HG03175 (cell line): ENCODE measurements around the gene TRIO.

Experiments
- ATAC-seq: cut with Tn5 transposase; IDR thresholded peaks from one replicate; pipeline ENCODE4 v1.9.1; 2021; ENCODE audit warnings: mild to moderate bottlenecking, moderate library complexity; ENCODE audit not compliant: unreplicated experiment

TRIO gene

GRCh38 chr5:14465776-14466175 lies 322.6 kb downstream of the TRIO start:
- no peak for ATAC-seq

DNA sequence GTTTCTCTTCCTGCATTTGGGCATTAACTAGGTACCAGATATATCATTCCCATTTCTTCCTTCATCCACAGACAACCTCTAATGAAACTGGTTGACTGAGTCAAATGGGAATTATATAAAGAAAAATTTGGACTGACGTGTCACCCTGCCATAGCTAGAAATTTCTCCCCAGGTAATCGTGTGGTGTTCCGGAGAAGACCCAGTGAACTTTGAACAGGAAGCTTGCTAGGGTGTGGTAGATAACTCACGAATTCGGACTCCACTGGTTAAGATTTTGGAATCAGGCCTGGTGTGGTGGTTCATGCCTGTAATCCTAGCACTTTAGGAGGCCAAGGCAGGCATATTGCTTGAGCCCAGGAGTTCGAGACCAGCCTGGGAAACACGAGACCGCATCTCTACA lies 324.1 kb downstream of the TRIO start:
- ATAC-seq, result no peak

DNA sequence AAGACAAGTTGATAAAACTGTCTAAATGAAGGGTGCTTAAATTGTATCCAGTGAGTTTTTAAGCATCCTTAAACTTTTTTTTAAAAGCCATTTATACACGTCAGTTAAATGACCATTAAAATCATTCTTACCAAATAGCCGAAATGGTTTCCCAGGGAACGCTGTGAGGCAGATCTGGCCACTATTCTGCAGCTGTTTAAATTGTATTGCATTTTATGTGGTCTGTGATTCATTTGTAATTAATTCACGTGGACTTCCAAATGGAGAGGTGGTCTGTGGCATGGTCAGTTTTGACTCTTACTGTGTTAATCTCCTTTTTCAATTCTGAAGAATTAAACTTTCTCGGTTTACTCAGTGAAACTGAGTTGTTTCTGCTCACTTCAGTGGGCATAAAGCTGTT lies 324.7 kb downstream of the TRIO start:
- no peak for ATAC-seq

GRCh38 chr5:14469551-14470377 lies 326.6 kb downstream of the TRIO start:
- no peak for ATAC-seq

DNA sequence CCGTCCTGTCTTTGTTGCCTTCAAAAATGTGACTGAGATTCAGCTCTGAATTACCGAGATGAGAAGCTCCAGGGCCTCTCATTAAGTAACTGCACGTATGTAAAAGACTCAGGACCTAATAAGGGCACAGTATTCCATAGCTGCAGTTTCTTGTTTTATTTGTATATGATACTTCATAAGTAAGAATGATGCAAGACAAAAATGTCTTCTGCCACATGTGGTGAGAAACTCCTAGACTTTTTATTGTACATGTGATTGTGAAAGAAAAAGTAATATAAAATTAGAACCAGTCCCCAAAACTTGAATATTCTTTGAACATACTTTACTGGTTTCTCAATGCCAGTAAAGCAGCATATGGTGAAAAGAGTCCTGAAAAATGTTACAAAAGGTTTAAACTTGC lies 328.4 kb downstream of the TRIO start:
- no peak for ATAC-seq

- no peak for ATAC-seq
Measured at GRCh38 chr5:14472986-14473567, 329.9 kb downstream of the TRIO start.

GRCh38 chr5:14475045-14475444 lies 331.9 kb downstream of the TRIO start:
- no peak for ATAC-seq

DNA sequence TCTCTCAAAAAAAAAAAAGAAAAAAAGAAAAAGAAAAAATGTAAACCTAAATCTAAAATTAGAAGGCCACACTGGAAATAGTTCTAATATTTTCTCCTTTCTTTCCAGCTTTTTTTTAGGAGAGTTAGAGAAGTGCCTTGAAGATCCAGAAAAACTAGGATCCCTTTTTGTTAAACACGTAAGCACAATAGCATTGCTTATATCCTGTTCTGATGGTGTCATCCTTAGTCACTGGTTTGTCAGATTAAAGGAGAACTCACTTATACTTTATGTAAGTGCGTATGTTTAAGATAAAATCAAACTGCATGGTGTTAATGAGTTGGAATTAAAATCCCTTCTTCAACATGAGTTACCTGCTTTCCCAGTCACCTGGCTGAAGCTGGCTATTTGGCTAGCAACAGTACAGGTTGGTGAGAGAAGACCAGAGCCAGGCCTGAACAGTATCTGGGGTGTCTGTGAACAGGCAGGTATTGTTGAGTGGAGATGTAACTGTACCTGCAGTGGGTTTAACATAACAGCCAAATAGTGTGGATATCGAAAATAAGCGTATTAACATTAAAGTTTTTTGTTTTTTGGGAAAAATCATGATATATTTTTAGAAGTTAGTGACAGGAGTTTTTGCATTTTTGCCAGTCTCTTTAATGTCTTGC lies 333.8 kb downstream of the TRIO start:
- no peak for ATAC-seq

GRCh38 chr5:14479143-14479696 lies 336.1 kb downstream of the TRIO start:
- ATAC-seq, result no peak

DNA sequence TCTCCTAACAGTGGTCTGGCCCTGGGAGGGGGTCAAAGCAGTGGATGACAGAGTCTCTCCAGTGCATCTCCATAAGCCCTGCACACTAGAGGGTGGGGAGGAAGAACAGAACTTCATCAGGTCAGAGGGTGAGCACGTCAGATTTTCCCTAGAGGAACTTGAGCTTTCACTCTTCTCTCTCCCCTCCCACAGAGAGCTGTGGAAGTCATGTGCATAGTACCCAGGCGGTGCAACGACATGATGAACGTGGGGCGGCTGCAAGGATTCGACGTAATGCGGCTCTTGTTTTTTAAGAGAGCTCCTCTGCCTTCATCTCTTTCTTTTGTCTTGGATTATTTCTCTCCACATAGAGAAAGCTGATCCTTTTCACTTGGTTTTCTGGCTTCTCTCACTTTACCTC lies 338.2 kb downstream of the TRIO start:
- no peak for ATAC-seq

GRCh38 chr5:14482085-14482484 lies 338.9 kb downstream of the TRIO start:
- ATAC-seq, result no peak

DNA sequence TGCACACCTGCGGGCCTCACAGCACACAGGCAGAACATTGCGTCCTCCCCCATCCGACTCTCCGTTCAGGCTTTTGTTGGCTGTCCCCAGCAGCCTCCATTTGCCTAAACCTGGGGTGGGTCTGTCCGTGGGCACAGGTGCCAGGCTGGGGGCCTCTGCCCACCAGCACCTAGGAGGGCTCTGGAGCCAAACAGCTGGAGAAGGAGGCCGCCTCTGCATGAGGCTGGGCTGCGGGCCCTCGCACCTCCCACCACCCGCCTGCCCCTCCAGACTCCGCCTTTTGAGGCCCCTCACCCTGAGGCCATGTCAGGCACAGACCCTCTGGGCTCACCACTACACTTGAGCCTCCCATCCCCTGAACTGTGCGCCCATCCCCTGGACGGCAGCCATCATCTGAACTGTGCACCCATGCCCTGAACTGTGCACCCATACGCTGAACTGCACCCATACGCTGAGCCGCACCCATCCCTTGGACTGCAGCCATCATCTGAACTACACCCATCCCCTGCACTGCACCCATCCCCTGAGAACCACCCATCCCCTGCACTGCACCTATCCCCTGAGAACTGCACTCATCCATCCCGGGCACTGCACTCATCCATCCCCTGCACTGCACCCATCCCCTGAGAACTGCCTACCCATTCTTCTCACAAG lies 340.5 kb downstream of the TRIO start:
- ATAC-seq, result no peak

DNA sequence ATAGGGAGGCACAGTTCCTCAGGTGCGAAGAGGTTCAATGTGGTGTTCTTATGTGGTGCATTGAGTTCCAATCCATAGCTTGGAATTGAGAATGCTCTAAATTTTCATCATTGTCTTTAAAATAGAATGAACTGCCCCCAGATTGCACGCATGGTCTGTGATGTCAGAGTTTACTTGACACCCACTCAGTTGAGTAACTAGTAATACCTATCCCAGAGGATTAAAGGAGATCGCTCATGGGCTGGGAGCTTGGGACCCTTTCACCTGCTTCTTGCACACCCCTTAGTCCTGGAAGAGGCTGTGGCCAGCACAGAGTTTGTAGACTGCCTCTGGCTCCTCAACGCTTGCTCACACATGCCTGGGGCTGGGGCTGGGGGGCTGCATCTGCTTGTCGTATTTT lies 343.3 kb downstream of the TRIO start:
- ATAC-seq, result no peak

DNA sequence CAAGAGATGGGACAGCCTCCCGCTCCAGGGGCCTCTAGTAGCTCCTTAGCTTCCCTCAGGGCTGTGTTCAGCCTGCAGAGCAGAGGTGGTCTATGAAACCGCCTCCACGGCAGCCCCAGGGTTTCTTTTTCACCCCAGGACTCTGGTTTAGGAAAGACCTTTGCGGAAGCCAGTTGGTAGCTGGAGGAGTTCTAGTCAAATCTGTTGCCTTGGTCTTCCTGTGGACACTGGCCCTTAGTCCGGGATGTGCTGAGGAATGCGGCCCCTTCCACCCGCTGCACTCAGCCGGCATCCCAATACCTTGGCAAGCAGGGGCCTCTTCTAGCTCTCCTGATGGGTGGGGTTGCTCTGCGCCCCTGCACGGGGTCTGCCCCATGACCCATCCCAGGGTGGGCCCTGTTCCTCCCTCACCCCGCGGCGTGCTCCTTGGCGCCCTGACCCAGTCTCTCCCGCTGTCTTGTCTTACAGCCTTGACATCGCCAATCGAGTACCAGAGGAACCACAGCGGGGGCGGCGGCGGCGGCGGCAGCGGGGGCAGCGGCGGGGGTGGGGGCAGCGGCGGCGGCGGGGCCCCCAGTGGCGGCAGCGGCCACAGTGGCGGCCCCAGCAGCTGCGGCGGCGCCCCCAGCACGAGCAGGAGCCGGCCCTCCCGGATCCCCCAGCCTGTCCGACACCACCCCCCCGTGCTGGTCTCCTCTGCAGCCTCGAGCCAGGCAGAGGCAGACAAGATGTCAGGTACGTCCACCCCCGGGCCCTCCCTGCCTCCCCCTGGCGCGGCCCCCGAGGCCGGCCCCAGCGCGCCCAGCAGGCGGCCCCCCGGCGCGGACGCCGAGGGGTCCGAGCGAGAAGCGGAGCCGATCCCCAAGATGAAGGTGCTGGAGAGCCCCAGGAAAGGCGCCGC lies 344.1 kb downstream of the TRIO start:
- no peak for ATAC-seq

- ATAC-seq, result no peak
Measured at GRCh38 chr5:14487897-14488570, 344.9 kb downstream of the TRIO start.

DNA sequence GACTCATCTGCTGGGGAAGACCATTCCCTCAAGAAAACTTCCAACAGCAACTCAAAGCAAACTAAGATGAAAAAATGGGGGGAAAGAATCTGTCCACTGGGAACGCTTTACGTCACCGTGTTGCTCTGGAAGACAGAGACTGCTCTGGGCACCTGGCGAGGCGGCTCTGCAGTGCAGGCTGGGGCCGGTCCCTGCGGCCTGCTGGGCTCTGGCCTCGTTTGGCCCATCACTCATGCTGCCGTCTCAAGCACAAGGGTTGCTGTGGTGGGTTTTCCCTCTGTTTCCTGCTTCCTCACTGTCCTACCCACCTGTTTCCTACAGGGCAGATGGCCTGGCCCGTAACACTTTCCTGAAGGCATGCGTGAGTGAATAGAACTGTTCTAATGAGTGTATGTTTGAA lies 345.6 kb downstream of the TRIO start:
- ATAC-seq, result no peak

GRCh38 chr5:14489643-14490042 lies 346.5 kb downstream of the TRIO start:
- ATAC-seq, result no peak

GRCh38 chr5:14490309-14490711 lies 347.2 kb downstream of the TRIO start:
- no peak for ATAC-seq

- ATAC-seq, result no peak
Measured at GRCh38 chr5:14491015-14491915, 348.1 kb downstream of the TRIO start.
